Heart left ventricle (tissue), 13 donors: ENCODE measurements around the gene PHLPP1.

ENCODE experiments used
- CTCF ChIP-seq, 12 donors: fragments of 200-600 bp; sonication (generic) in 4 of 12; IDR thresholded peaks; one replicate each; pipeline versions ENCODE4 v1.5.0 to v1.8.0; 2018 to 2022; ENCODE audit warnings: antibody characterized with exemption in 12 of 12, mild to moderate bottlenecking in 5 of 12
- POLR2A ChIP-seq, 2 donors: fragments of 450-650 bp; IDR thresholded peaks; one replicate each; pipeline ENCODE4 v1.6.1; 2017; ENCODE audit warnings: antibody characterized with exemption in 2 of 2, mild to moderate bottlenecking in 2 of 2, moderate library complexity in 2 of 2
- donor health status: ischemic (EF 13 %, LVEDD 7.1; RV severe dilation, severe dysfunction).
- donor health status: DM: no; HTN: yes; CAD: no.
- donor health status: DM: no; HTN: no; CAD: no.
- donor health status: ischemic (EF 25% LVEDD 6.9; RV normal size, moderate dysfunction).
- donor health status: ischemic (EF 25% LVEDD 5.7; RV mildly dilated, moderate dysfunction).
- donor health status: ischemic (EF 35%, LVEDD 5.7; RV mildly dilated, moderate dysfunction).
- donor health status: nonischemic (EF 11% LVEDD 7.7; RV severe dilation, severe dysfunction).
- donor health status: DM: yes; HTN: yes; CAD: no.
- donor health status: PGD.
- donor health status: ischemic (EF 29% LVEDD 5.4; RV normal size, mild dysfunction).
- donor health status: nonischemic (EF 23%, LVEDD 6.1; RV moderate dilation, normal function).

GRCh38 chr18:62717169-62717924 lies 2.0 kb downstream of the PHLPP1 start:
- TF ChIP-seq POLR2A (IDR thresholded peaks at IDR 0.05) (no peak), CTCF (IDR thresholded peaks at IDR 0.05) (no peak)
